LoVo (cell line): Measurements from ENCODE around the gene ANKRD20A1.
"Not testable (repeated sequence)": the region's sequence is repeated elsewhere in the genome, so short reads cannot be mapped to it uniquely, and the experiment has no call there.

Experiments
- DNase-seq: peaks from one replicate; pipeline ENCODE4 v3.0.0-alpha.2; 2016; ENCODE audit warnings: low spot score

The ANKRD20A1 gene

GRCh38 chr9:67858871-67859270 is at the start of gene ANKRD20A1:
ANKRD20A1 (plus strand) TSS chr9:67858931; CDS start chr9:67859427, 496 bp downstream.
- not testable (repeated sequence) for DNase-seq

DNA sequence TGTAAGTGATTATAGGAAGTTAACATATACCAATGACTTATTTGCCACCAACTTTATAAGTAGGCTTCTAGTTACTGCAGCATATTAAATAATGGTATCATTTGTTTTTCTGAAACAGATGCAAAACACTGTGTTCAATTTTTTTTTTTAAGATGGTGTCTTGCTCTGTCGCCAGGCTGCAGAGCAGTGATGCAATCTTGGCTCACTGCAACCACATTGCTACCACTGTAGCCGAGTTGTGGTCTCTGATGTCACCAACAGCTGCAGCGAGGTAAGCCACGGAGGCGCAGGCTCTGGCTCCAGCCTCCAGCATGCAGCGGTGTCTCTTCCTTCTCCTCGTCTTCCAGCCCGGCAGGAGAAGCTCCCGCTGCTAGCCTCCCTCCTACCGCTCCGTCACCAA is 26.6 kb upstream of the ANKRD20A1 start:
- not testable (repeated sequence) for DNase-seq
